GM12891 (cell line): Measurements from ENCODE around the gene DHX34.
"Not testable (repeated sequence)": the region's sequence is repeated elsewhere in the genome, so short reads cannot be mapped to it uniquely, and the experiment has no call there.

Experiments used
- PAX5 ChIP-seq: IDR thresholded peaks from 2 replicates; pipeline ENCODE4 v1.6.1; 2011; ENCODE audit warnings: low read length, moderate library complexity, mild to moderate bottlenecking; ENCODE audit not compliant: insufficient read depth, severe bottlenecking
- POLR2A ChIP-seq: IDR thresholded peaks from 2 replicates; pipeline ENCODE4 v1.6.1; 2011; ENCODE audit warnings: low read depth, low read length, control low read depth
- POLR2AphosphoS5 ChIP-seq: IDR thresholded peaks from 2 replicates; pipeline ENCODE4 v1.6.1; 2011; ENCODE audit warnings: low read depth, low read length, control low read depth
- SPI1 ChIP-seq: IDR thresholded peaks from 2 replicates; pipeline ENCODE4 v1.6.1; 2011; ENCODE audit warnings: low read depth, low read length, control low read depth

DNA sequence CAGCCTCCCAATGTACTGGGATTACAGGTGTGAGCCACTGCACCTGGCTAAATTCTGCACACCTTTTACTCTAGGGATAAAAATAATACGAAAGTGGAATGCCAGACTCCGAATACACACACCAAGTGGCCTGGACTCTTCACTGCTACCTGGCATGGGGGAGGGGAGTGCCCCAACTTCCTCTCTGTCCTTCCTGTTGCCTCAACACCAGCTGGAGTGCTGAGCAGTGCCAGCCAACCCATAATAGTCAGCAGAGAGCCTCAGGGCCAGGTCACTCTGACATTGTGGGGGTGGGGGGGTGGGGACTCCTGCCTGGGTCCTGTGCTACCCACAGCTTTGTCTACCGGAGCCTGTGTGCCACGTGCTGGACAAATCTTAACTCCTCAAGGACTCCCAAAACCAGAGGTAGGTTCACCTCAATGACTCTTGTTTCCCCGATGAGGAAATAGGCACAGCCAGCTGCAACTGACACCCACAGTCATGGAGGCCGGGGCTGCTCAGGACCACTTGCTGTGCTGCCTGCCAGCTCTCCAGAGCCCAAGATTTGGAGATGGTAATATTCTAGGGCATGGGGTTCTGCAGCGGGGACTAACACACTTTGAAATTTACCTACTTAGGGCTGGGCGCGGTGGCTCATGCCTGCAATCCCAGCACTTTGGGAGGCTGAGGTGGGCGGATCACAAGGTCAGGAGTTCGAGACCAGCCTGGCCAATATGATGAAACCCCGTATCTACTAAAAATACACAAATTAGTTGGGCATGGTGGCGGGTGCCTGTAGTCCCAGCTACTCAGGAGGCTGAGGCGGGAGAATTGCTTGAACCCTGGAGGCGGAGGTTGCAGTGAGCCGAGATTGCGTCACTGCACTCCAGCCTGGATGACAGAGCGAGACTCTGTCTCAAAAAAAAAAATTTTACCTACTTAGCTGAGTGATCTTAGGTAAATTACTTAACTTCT, 12.1 kb upstream of the DHX34 start:
- not testable (repeated sequence) for TF ChIP-seq POLR2A, POLR2AphosphoS5, PAX5
- 0 out of 2 replicates have a peak, but pooled peaks have one; percentile 9 for TF ChIP-seq SPI1
